H1 (cell line): Measurements from ENCODE around the gene TBCD. TPM values are rescaled to one million over a fixed set of nuclear protein-coding genes. Genes with fewer than 3 reads are reported as not detected.

Source experiments
- CTCF ChIA-PET: fragments of 300-600 bp; sonication (Branson Sonifier 250); formaldehyde crosslinking; loops from one replicate; lab custom pipeline; 2021; ENCODE audit not compliant: partially characterized antibody; lab: Charles Lee
- POLR2A ChIA-PET: fragments of 300-600 bp; sonication (Branson Sonifier 250); formaldehyde crosslinking; loops from one replicate; lab custom pipeline; 2021; ENCODE audit warnings: inconsistent platforms; ENCODE audit not compliant: partially characterized antibody; lab: Charles Lee
- DNase-seq, 2 experiments: peaks; one replicate each; pipeline versions ENCODE4 v3.0.0 to v3.0.0-alpha.2; 2010 to 2022; ENCODE audit warnings: low spot score in 2 of 2, low read depth in 1 of 2, mixed read lengths in 1 of 2
- FAIRE-seq: peaks from 2 replicates; lab custom pipeline; 2011; peaks lifted over from hg19 to GRCh38; lab: Jason Lieb, UNC
- H2AFZ ChIP-seq: 2 replicates; pipeline ENCODE4 v1.8.1; 2012; ENCODE audit warnings: low read length, inconsistent platforms
- H2AK5ac ChIP-seq: 2 replicates; pipeline ENCODE4 v1.6.1; 2013; ENCODE audit warnings: low read depth, low read length
- H2BK120ac ChIP-seq: replicated peaks from 2 replicates; pipeline ENCODE3; 2013; ENCODE audit warnings: low read depth, low read length, inconsistent platforms
- H2BK12ac ChIP-seq: 2 replicates; pipeline ENCODE4 v1.6.1; 2013; ENCODE audit warnings: low read depth, low read length
- H2BK15ac ChIP-seq: 2 replicates; pipeline ENCODE4 v1.6.1; 2013; ENCODE audit warnings: low read length
- H2BK20ac ChIP-seq: 2 replicates; pipeline ENCODE4 v1.6.1; 2013; ENCODE audit warnings: low read length
- H2BK5ac ChIP-seq: 2 replicates; pipeline ENCODE4 v1.6.1; 2013; ENCODE audit warnings: low read depth, low read length
- H3K14ac ChIP-seq: 2 replicates; pipeline ENCODE4 v1.6.1; 2013; ENCODE audit warnings: inconsistent platforms; ENCODE audit not compliant: insufficient read length
- H3K18ac ChIP-seq: 2 replicates; pipeline ENCODE4 v1.6.1; 2013; ENCODE audit warnings: low read length; ENCODE audit errors: extremely low read depth
- H3K23ac ChIP-seq: 2 replicates; pipeline ENCODE4 v1.6.1; 2013; ENCODE audit warnings: inconsistent platforms; ENCODE audit not compliant: insufficient read length
- H3K23me2 ChIP-seq: 2 replicates; pipeline ENCODE4 v1.6.1; 2013; ENCODE audit warnings: low read depth, low read length
- H3K27ac ChIP-seq: 2 replicates; pipeline ENCODE4 v1.6.1; 2011; ENCODE audit warnings: low read depth, low read length, inconsistent platforms
- H3K27me3 ChIP-seq, 4 experiments: replicated peaks in 1 of 4; 1 replicate in 1 of 4; 2 replicates in 3 of 4; pipeline versions ENCODE4 v1.6.1 to v1.8.1; 2011 to 2013; ENCODE audit warnings: low read length in 3 of 4, mild to moderate bottlenecking in 3 of 4, inconsistent platforms in 2 of 4, mixed read lengths in 2 of 4, moderate library complexity in 1 of 4; ENCODE audit not compliant: control insufficient read depth in 3 of 4, insufficient read depth in 3 of 4; ENCODE audit errors: extremely low read depth in 1 of 4
- H3K36me3 ChIP-seq, 4 experiments: 2 replicates each; pipeline versions ENCODE4 v1.6.1 to v1.8.1; 2011 to 2013; ENCODE audit warnings: mild to moderate bottlenecking in 4 of 4, low read length in 3 of 4, moderate library complexity in 2 of 4, control low read depth in 1 of 4, inconsistent platforms in 1 of 4; ENCODE audit not compliant: insufficient read depth in 4 of 4, control insufficient read depth in 2 of 4
- H3K4ac ChIP-seq: replicated peaks from 2 replicates; pipeline ENCODE3; 2013; ENCODE audit warnings: low read length, low read depth, mixed read lengths, inconsistent platforms; ENCODE audit not compliant: insufficient read length
- H3K4me1 ChIP-seq, 4 experiments: replicated peaks in 1 of 4; 1 replicate in 1 of 4; 2 replicates in 3 of 4; pipeline versions ENCODE4 v1.6.1 to v1.8.1; 2011 to 2013; ENCODE audit warnings: low read length in 3 of 4, inconsistent platforms in 2 of 4, mixed read lengths in 1 of 4; ENCODE audit not compliant: insufficient read depth in 4 of 4, control insufficient read depth in 3 of 4
- H3K4me2 ChIP-seq, 2 experiments: 2 replicates each; pipeline versions ENCODE4 v1.6.1 to v1.8.1; 2011 to 2013; ENCODE audit warnings: low read depth in 2 of 2, low read length in 2 of 2, control low read depth in 1 of 2, inconsistent platforms in 1 of 2, mild to moderate bottlenecking in 1 of 2; ENCODE audit not compliant: insufficient read depth in 1 of 2
- H3K4me3 ChIP-seq, 4 experiments: fragments of 200-600, 300-600 bp in 1 of 4; sonication (generic), shearing (Covaris generic), sonication (Bioruptor Twin) in 1 of 4; 2 replicates each; pipeline versions ENCODE4 v1.5.1 to v1.8.1; 2011 to 2016; ENCODE audit warnings: low read length in 4 of 4, low read depth in 3 of 4, control low read depth in 2 of 4, inconsistent platforms in 2 of 4, mild to moderate bottlenecking in 2 of 4, mixed read lengths in 1 of 4, moderate library complexity in 1 of 4; ENCODE audit not compliant: insufficient read depth in 2 of 4; ENCODE audit errors: extremely low read depth in 1 of 4
- H3K56ac ChIP-seq: replicated peaks from 2 replicates; pipeline ENCODE3; 2013; ENCODE audit warnings: low read depth, mild to moderate bottlenecking, mixed read lengths, low read length, inconsistent platforms; ENCODE audit not compliant: insufficient read length
- H3K79me1 ChIP-seq: 2 replicates; pipeline ENCODE4 v1.6.1; 2013; ENCODE audit warnings: low read depth, low read length, control low read depth
- H3K79me2 ChIP-seq, 2 experiments: 2 replicates each; pipeline versions ENCODE4 v1.6.1 to v1.8.1; 2012 to 2013; ENCODE audit warnings: low read length in 2 of 2, mild to moderate bottlenecking in 2 of 2, inconsistent platforms in 1 of 2; ENCODE audit not compliant: insufficient read depth in 2 of 2, control insufficient read depth in 1 of 2
- H3K9ac ChIP-seq, 4 experiments: replicated peaks in 1 of 4; 1 replicate in 1 of 4; 2 replicates in 3 of 4; pipeline versions ENCODE4 v1.6.1 to v1.8.1; 2011 to 2013; ENCODE audit warnings: low read depth in 3 of 4, low read length in 3 of 4, control low read depth in 2 of 4, mild to moderate bottlenecking in 2 of 4, moderate library complexity in 2 of 4, inconsistent platforms in 1 of 4; ENCODE audit errors: extremely low read depth in 1 of 4
- H3K9me3 ChIP-seq, 2 experiments: 2 replicates each; pipeline versions ENCODE4 v1.6.1 to v1.8.1; 2012 to 2013; ENCODE audit warnings: mild to moderate bottlenecking in 2 of 2, moderate library complexity in 2 of 2, control low read depth in 1 of 2, inconsistent platforms in 1 of 2, low read depth in 1 of 2, low read length in 1 of 2, mixed read lengths in 1 of 2; ENCODE audit not compliant: insufficient read depth in 2 of 2
- H4K20me1 ChIP-seq, 2 experiments: replicated peaks in 1 of 2; 2 replicates each; pipeline versions ENCODE3 to v1.8.1; 2011 to 2013; ENCODE audit warnings: inconsistent platforms in 2 of 2, low read length in 2 of 2, mild to moderate bottlenecking in 1 of 2; ENCODE audit not compliant: insufficient read depth in 2 of 2, control insufficient read depth in 1 of 2
- H4K5ac ChIP-seq: 2 replicates; pipeline ENCODE4 v1.6.1; 2013; ENCODE audit warnings: low read length, low read depth, mixed read lengths, inconsistent platforms; ENCODE audit not compliant: insufficient read length
- H4K8ac ChIP-seq: 2 replicates; pipeline ENCODE4 v1.8.0; 2013; ENCODE audit warnings: mild to moderate bottlenecking, moderate library complexity, low read length, inconsistent platforms; ENCODE audit not compliant: insufficient read depth; ENCODE audit errors: extremely low read depth
- H4K91ac ChIP-seq: replicated peaks from 2 replicates; pipeline ENCODE3; 2013; ENCODE audit warnings: low read length, mixed read lengths, inconsistent platforms; ENCODE audit not compliant: insufficient read length
- BRCA1 ChIP-seq: IDR thresholded peaks from 2 replicates; pipeline ENCODE4 v1.6.1; 2012; ENCODE audit warnings: low read depth, low read length, improper control_type of control experiment
- FOSL1 ChIP-seq: IDR thresholded peaks from 2 replicates; pipeline ENCODE4 v1.6.1; 2011; ENCODE audit warnings: mild to moderate bottlenecking, low read depth, low read length, moderate library complexity; ENCODE audit not compliant: insufficient read depth
- SIN3A ChIP-seq, 2 experiments: IDR thresholded peaks in 1 of 2; conservative IDR thresholded peaks in 1 of 2; 2 replicates each; pipeline ENCODE4 v1.6.1; 2011 to 2012; ENCODE audit warnings: low read length in 2 of 2, improper control_type of control experiment in 1 of 2, low read depth in 1 of 2, mild to moderate bottlenecking in 1 of 2
- TAF7 ChIP-seq: optimal IDR thresholded peaks from 2 replicates; pipeline ENCODE3; 2011; ENCODE audit warnings: low read depth, mild to moderate bottlenecking, inconsistent platforms, low read length, moderate library complexity, borderline replicate concordance
- TBP ChIP-seq: IDR thresholded peaks from 2 replicates; pipeline ENCODE4 v1.6.1; 2011; ENCODE audit warnings: low read depth, low read length, improper control_type of control experiment
- WGBS, 2 experiments: shearing (Covaris generic) in 1 of 2; methylation state at CpG; one replicate each; pipeline versions ENCODE4 v1.1.6 to v1.1.7; 2013 to 2015; ENCODE audit warnings: low lambda C conversion rate in 2 of 2, mixed read lengths in 2 of 2, inconsistent platforms in 1 of 2, low coverage in 1 of 2, missing lambda C conversion rate in 1 of 2; ENCODE audit not compliant: insufficient replicate concordance in 2 of 2, insufficient coverage in 1 of 2, insufficient read length in 1 of 2; ENCODE audit errors: extremely low coverage in 1 of 2, missing lambda C conversion rate in 1 of 2; 5-methylcytosine and 5-hydroxymethylcytosine counted together
- polyA plus RNA-seq, 7 experiments: library from polyadenylated mRNA; depleted of rRNA in 3 of 7; stranded (reverse) in 5 of 7; unstranded in 2 of 7; fragments of >200 nt in 5 of 7; fragments of 200-250 nt in 2 of 7; gene quantifications; 1 replicate in 5 of 7; 2 replicates in 1 of 7; 4 replicates in 1 of 7; pipeline versions ENCODE4 v1.2.1 to v1.2.3, GENCODE V29; 2011 to 2013; ENCODE audit warnings: missing spikeins in 2 of 7, mixed read lengths in 2 of 7
- total RNA-seq: library from RNA; stranded (reverse); fragmentation: NEBNext Ultra II Directional; extraction: Animal tissue kit (Norgen Biotek cat#: 25700); gene quantifications from 2 replicates; pipeline ENCODE4 v1.2.1, GENCODE V29; 2021

TBCD gene
- total and polyA plus RNA-seq, 2 of the 8 experiments (the other 6 are each of a cell fraction or from before 2014, with no cell fraction given) = 118 to 162 TPM

- Histone ChIP-seq H4K91ac (peak overlapping the region; percentile 27), H3K18ac (no peak overlapping the region), H3K79me2 (peaks cover 0 to 11% of the 10 kb centered on the region in 2 experiments; a peak in 1 of 4 replicates), H4K5ac (no peak overlapping the region), H3K23ac (no peak overlapping the region), H3K9ac (no peak overlapping the region), H3K56ac (no peak overlapping the region), H4K8ac (no peak overlapping the region; the same call in 1 of the 2 replicates), H3K79me1 (peaks cover 4% of the 10 kb centered on the region; the same call in 1 of the 2 replicates), H3K4me1 (no peaks in the 10 kb centered on the region; a peak in 1 of 7 replicates), H3K14ac (no peak overlapping the region), H3K4me3 (no peak overlapping the region), H3K4ac (no peak overlapping the region), H3K23me2 (no peaks in the 10 kb centered on the region), H2BK12ac (no peak overlapping the region), H2BK15ac (no peak overlapping the region), H2AK5ac (no peak overlapping the region), H4K20me1 (peaks cover 0 to 13% of the 10 kb centered on the region in 2 experiments), H2AFZ (no peak overlapping the region), H3K9me3 (no peaks in the 10 kb centered on the region; a peak in 1 of 4 replicates), H2BK5ac (no peak overlapping the region; the same call in 1 of the 2 replicates), H3K27ac (no peak overlapping the region), H2BK20ac (no peak overlapping the region), H2BK120ac (no peak overlapping the region), H3K27me3 (no peaks in the 10 kb centered on the region), H3K4me2 (no peak overlapping the region), H3K36me3 (peaks cover 0 to 10% (median under 1%) of the 10 kb centered on the region in 4 experiments; a peak in 2 of 8 replicates)
- CTCF ChIA-PET = interaction anchor here (0.8 to 2.1 kb wide), 12 partner anchors 16 to 116 kb away, joined by 3 to 6 read pairs (median 3); no protein-coding TSS in a partner anchor
- DNase-seq = no peak
- 88% methylated on average over 25 of the region's 29 CpGs; no CpG with 5 or more reads in 1 of the 2 experiments for WGBS, 2 experiments
- POLR2A ChIA-PET = no interaction called here
- FAIRE-seq = no peak
- TF ChIP-seq SIN3A (conservative IDR thresholded peaks at IDR 0.05 in 1 of 2, IDR thresholded peaks at IDR 0.05 in 1 of 2; ENCODE audit: low read depth in 1 of 2, low read length in 2 of 2) = no peak
- no peak for TF ChIP-seq TBP
- TF ChIP-seq FOSL1 = no peak
- no peak for TF ChIP-seq BRCA1
- TF ChIP-seq TAF7 = no peak
Measured at GRCh38 chr17:82896071-82897000, 144.5 kb downstream of the TBCD start.
